ENCODE results near the gene CEP131.

Gene CEP131

GRCh38 chr17:81143717-81144422 lies 78.9 kb downstream of the CEP131 start:
- peaks cover 4% of the 10 kb centered on the region in 2 donors for H3K4me1 ChIP-seq (ENCODE audit: control insufficient read depth in 1 of 2, insufficient read depth in 2 of 2, low read length in 2 of 2)
- H3K9ac ChIP-seq (ENCODE audit: low read depth in 1 of 2, low read length in 2 of 2): no peak overlapping the region
- H3K27me3 ChIP-seq (ENCODE audit: control insufficient read depth in 1 of 2, insufficient read depth in 2 of 2, low read length in 2 of 2): no peaks in the 10 kb centered on the region
- no peaks in the 10 kb centered on the region for H3K9me3 ChIP-seq (ENCODE audit: control insufficient read depth in 1 of 2, low read length in 2 of 2)
- H3K27ac ChIP-seq (ENCODE audit: low read depth, low read length): no peak overlapping the region
- H3K36me3 ChIP-seq (ENCODE audit: control insufficient read depth in 1 of 2, insufficient read depth in 2 of 2, low read length in 2 of 2): no peaks in the 10 kb centered on the region
- H3K4me3 ChIP-seq (ENCODE audit: low read depth in 1 of 2, low read length in 2 of 2): no peak overlapping the region

GRCh38 chr17:81143200-81143527 lies 79.6 kb downstream of the CEP131 start:
- peaks cover 4% of the 10 kb centered on the region in 2 donors for H3K4me1 ChIP-seq (ENCODE audit: control insufficient read depth in 1 of 2, insufficient read depth in 2 of 2, low read length in 2 of 2)

GRCh38 chr17:81142301-81143199 lies 80.2 kb downstream of the CEP131 start:
- H3K9ac ChIP-seq (ENCODE audit: low read depth in 1 of 2, low read length in 2 of 2): no peak overlapping the region
- no peak overlapping the region for H3K27ac ChIP-seq (ENCODE audit: low read depth, low read length)
- H3K4me3 ChIP-seq (ENCODE audit: low read depth in 1 of 2, low read length in 2 of 2): no peak overlapping the region
- no peaks in the 10 kb centered on the region for H3K9me3 ChIP-seq (ENCODE audit: control insufficient read depth in 1 of 2, low read length in 2 of 2)
- H3K36me3 ChIP-seq (ENCODE audit: control insufficient read depth in 1 of 2, insufficient read depth in 2 of 2, low read length in 2 of 2): no peaks in the 10 kb centered on the region
- H3K4me1 ChIP-seq (ENCODE audit: control insufficient read depth in 1 of 2, insufficient read depth in 2 of 2, low read length in 2 of 2): peaks cover 4% of the 10 kb centered on the region in 2 donors
- no peaks in the 10 kb centered on the region for H3K27me3 ChIP-seq (ENCODE audit: control insufficient read depth in 1 of 2, insufficient read depth in 2 of 2, low read length in 2 of 2)

More at GRCh38 chr17:81143200-81143527, 79.6 kb downstream of the CEP131 start:
- Histone ChIP-seq H3K4me3 (ENCODE audit: low read depth in 1 of 2, low read length in 2 of 2) (no peak overlapping the region), H3K27ac (ENCODE audit: low read depth, low read length) (no peak overlapping the region), H3K9me3 (ENCODE audit: control insufficient read depth in 1 of 2, low read length in 2 of 2) (no peaks in the 10 kb centered on the region), H3K36me3 (ENCODE audit: control insufficient read depth in 1 of 2, insufficient read depth in 2 of 2, low read length in 2 of 2) (no peaks in the 10 kb centered on the region), H3K27me3 (ENCODE audit: control insufficient read depth in 1 of 2, insufficient read depth in 2 of 2, low read length in 2 of 2) (no peaks in the 10 kb centered on the region), H3K9ac (ENCODE audit: low read depth in 1 of 2, low read length in 2 of 2) (no peak overlapping the region)

- Histone ChIP-seq H3K27me3 (ENCODE audit: control insufficient read depth in 1 of 2, insufficient read depth in 2 of 2, low read length in 2 of 2) (no peaks in the 10 kb centered on the region), H3K36me3 (ENCODE audit: control insufficient read depth in 1 of 2, insufficient read depth in 2 of 2, low read length in 2 of 2) (no peaks in the 10 kb centered on the region), H3K9me3 (ENCODE audit: control insufficient read depth in 1 of 2, low read length in 2 of 2) (no peaks in the 10 kb centered on the region), H3K4me3 (ENCODE audit: low read depth in 1 of 2, low read length in 2 of 2) (no peak overlapping the region), H3K27ac (ENCODE audit: low read depth, low read length) (no peak overlapping the region), H3K4me1 (ENCODE audit: control insufficient read depth in 1 of 2, insufficient read depth in 2 of 2, low read length in 2 of 2) (peaks cover 4% of the 10 kb centered on the region in 2 donors), H3K9ac (ENCODE audit: low read depth in 1 of 2, low read length in 2 of 2) (no peak overlapping the region)
These were observed 82.1 kb downstream of the CEP131 start for GRCh38 chr17:81140695-81141094.

GRCh38 chr17:81140018-81140417 lies 82.7 kb downstream of the CEP131 start:
- H3K9ac ChIP-seq (ENCODE audit: low read depth in 1 of 2, low read length in 2 of 2): no peak overlapping the region

More at GRCh38 chr17:81140018-81140417, 82.7 kb downstream of the CEP131 start:
- Histone ChIP-seq H3K4me3 (ENCODE audit: low read depth in 1 of 2, low read length in 2 of 2) (no peak overlapping the region), H3K36me3 (ENCODE audit: control insufficient read depth in 1 of 2, insufficient read depth in 2 of 2, low read length in 2 of 2) (no peaks in the 10 kb centered on the region), H3K27ac (ENCODE audit: low read depth, low read length) (no peak overlapping the region), H3K4me1 (ENCODE audit: control insufficient read depth in 1 of 2, insufficient read depth in 2 of 2, low read length in 2 of 2) (peaks cover 4 to 7% of the 10 kb centered on the region in 2 donors), H3K27me3 (ENCODE audit: control insufficient read depth in 1 of 2, insufficient read depth in 2 of 2, low read length in 2 of 2) (no peaks in the 10 kb centered on the region), H3K9me3 (ENCODE audit: control insufficient read depth in 1 of 2, low read length in 2 of 2) (no peaks in the 10 kb centered on the region)

All from duodenal mucosa (tissue), 2 donors.